Brain pericyte (primary cell): ENCODE data around the gene GCNT1.
"Not testable (repeated sequence)": the region's sequence is repeated elsewhere in the genome, so short reads cannot be mapped to it uniquely, and the experiment has no call there.

Experiments used
- DNase-seq: peaks from one replicate; pipeline ENCODE4 v3.0.0-alpha.2; 2012; ENCODE audit warnings: low read depth, low spot score

The GCNT1 gene

DNA sequence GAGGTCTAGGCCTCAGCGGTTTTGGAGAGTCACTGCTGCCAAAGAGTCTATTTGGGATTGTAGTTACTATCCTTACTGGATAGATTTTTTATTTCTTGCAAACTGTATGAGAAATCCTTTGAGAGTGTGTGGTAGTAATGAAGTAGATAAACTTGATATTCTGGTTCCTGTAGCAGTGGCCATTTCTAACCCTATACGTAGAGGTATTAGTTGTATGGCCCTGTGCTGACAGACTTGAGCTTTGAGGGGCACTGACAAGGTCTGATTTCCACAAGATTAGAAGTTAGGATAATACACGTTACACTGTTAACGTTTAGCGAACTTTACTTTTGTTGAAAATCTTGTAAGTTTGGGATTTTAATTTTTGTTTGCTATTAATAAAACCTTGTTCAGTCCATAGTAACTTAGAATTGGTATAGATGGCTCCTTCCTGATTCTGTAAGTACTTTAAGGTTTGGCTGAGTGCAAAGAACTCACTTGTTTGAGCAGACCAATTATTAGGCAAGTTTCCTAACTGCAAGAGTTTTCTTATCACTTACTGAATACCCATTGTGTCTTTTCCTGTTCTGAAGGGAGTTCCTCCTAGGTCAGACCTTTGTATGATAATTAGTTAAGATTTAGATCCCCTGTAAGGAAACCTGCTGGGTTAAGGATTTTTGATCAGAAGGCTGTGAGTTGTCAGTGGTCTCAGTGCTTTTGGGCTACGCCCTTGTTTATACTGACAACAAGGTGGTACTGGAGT lies 31.4 kb downstream of the GCNT1 start:
- DNase-seq: no peak

DNA sequence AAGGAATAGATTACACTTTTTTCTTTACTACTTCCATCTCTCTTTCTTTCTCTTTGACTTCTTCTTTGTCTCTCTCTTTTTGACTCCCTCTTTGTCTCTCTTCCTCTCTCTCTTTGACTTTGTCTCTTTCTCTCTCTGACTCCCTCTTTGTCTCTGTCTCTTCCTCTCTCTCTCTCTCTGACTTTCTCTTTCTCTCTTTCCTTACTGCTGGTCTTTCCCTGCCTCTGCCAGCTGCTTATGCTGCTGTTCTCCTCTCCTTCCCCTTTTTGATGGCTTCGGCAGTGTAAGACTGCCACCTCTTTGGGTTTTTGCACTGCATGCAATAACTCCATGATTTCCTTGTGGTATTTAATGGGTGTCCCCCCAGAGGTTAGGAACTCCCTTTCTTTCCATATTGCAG lies 32.1 kb downstream of the GCNT1 start:
- not testable (repeated sequence) for DNase-seq

DNA sequence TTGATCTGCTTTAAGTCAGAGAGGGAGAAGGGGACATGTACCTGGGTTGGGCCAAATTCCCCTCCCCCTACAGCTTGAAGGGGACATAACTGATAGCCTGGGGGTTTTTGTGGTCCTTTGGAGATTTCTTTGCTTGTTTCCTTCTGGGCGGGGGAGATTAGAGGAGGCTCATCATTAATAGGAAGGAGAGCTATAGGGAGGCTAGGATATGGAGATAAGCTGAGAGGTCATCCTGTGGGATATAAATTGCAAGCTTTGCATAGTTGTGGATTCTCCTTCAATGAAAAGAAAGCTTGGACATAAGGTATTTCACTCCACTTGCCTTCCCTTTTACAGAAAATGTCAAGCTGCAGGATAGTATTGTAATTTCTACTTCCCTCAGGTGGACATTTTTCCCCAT lies 34.5 kb downstream of the GCNT1 start:
- not testable (repeated sequence) for DNase-seq

DNA sequence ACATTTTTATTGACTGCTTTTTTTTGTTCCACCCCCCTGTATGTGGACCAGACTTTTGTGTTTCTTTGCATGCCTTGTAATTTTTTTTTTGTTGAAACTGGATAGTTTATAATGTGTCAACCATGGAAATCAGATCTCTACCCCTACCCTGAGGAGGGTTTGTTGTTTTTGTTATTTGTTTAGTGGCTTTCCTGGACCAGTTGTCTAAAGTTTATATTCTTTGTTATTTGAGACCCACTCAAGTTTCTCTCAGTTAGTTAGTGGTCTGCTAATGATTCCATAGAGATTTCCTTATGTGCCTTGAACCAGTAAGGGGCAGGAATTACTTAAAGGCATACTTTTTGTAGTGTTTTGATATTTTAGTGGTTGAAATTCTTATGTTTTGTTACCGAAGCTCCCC lies 41.1 kb downstream of the GCNT1 start:
- no peak for DNase-seq

DNA sequence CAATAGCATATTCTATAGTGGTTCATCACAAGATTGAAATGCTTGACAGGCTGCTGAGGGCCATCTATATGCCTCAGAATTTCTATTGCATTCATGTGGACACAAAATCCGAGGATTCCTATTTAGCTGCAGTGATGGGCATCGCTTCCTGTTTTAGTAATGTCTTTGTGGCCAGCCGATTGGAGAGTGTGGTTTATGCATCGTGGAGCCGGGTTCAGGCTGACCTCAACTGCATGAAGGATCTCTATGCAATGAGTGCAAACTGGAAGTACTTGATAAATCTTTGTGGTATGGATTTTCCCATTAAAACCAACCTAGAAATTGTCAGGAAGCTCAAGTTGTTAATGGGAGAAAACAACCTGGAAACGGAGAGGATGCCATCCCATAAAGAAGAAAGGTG lies 43.8 kb downstream of the GCNT1 start:
- no peak for DNase-seq

DNA sequence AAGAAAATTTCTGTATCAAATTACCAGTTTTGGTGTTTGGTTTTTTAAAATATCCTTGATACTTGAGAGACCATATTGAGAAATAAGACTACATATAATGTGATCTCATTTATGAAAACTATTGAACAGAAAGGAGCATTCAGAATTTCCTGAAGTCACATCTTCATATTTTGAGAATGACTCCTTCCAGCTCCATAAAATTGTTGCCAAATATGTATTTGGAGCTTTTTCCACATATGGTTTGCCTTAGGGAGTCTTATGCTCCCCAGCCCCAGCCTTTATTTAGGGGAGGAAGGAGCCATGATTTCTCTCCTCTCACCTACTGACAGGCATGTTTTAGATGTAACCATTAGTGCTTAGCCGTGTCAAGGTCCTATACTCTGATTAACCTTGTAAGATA lies 51.1 kb downstream of the GCNT1 start:
- DNase-seq: no peak

DNA sequence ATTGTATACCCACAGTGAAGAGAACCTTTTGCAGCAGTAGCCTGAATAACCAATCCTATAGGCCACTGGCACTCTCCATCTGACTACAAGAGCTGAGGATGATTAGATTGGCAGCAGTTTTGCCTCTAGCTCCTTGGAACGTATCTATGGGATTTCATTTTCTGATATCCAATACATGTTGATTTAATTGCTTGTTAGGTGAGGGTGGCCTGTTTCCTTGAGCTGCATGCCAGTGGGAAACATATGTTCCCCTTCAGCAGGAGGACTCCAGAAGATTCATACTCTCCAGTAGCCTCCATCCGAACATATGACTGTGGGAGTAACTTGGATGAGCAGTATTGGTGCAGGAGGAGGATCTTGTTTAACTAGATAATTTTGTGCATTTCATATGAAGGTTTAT lies 51.5 kb downstream of the GCNT1 start:
- DNase-seq: no peak

DNA sequence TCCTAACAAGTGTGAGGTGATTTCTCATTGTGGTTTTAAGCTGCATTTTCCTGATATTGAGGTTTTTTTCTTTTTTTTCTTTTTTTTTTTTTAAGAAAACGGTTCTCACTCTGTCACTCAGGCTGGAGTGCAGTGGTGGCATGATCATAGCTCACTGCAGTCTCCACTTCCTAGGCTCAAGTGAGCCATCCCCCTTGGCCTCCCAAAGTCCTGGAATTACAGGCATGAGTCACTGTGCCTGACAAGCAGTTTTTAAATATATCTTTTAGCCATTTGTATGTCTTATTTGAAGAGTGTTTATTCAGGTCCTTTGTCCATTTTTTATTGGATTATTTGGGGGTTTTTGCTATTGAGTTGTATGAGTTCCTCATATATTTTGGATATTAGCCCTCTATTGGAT lies 53.8 kb downstream of the GCNT1 start:
- no peak for DNase-seq

DNA sequence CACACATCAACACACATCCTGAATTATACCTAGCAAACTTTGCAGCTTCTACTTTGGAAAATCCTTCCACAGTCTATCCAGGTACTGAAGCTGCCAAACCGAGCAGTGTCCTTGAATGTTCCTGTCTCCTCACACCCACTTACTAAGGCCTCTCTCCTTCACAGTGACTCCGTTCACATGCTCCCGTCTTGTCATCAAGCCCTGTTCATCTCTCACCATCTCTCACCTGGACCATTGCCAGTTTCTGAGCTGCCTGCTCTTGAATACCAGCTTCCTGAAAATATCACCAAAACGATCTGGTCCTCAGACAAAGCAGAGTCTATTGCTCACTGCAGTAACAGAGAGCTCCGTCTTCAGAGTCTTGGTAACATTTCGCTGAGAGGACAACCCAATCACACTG lies 57.4 kb downstream of the GCNT1 start:
- no peak for DNase-seq

DNA sequence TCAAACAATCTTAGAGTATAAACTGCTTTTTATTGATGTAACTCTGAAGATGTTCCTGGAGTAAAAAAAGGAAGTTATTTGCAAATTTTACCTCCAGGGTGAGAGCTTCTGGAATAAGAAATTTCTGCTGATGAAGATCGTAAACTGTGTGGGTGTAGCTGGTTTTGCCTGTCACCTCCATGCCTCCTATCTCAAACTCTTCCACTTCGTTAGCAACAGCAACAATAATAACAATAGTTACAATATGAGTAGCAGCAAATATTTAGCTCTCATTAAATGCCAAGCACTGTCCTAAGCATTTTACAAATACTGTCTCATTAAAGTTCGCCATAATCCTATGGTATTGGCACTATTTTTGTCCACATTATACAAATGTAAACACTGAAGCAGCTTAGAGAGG lies 57.9 kb downstream of the GCNT1 start:
- DNase-seq: no peak

DNA sequence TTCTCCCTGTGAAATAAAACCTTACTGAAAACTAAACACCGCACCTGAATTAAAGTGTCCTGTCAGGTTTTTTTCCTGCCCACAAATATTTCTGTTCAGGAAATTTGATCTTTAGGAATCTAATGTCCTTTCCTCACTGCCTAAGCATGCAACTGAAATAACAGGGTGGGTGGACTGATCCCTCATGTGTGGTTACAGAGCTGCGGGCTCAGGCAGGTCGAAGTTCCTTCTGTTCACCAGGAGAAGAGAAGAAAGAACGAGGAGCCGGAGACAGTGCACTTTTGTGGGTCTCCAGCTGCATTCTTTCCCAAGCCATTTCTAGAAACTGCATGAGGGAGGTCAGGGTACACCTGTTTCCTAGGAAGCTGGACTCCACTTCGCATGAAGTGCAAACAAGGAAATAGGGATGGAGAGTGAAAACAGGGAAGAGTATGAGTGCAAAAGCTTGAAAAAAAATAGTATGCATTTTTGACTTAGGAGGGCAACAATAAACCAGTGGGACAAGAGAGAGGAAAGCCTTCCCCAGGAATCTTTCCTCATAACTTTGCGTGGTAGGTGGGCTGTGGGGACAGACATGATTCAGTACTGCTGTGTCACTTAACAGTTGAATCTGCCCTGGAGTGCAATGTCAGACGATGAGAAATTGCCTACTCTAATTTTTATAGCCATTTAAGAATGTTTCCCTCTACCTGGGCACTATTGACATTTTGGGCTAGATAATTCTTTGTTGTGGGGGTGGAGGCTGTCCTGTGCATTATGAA lies 60.3 kb downstream of the GCNT1 start:
- no peak for DNase-seq

DNA sequence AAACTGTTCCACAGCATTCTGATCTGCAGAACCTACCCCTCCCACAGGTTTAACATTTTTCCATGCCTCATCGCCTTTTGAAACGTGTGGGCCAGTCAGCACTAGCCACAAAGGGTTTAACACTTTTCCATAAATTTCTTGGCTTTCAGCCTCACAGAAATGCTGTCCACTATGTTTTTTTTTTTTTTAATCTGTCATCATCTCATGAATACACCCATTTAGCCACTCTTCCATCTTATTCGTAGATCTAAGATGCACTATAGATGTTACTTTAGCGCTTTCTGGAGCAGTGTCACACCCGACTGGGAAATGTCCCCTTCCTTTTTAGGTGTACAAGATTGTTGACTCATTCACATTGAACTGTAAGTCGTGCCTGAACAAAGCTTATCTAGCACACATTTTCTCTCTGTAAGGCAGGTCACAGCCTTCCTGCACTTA lies 62.3 kb downstream of the GCNT1 start:
- DNase-seq: no peak

DNA sequence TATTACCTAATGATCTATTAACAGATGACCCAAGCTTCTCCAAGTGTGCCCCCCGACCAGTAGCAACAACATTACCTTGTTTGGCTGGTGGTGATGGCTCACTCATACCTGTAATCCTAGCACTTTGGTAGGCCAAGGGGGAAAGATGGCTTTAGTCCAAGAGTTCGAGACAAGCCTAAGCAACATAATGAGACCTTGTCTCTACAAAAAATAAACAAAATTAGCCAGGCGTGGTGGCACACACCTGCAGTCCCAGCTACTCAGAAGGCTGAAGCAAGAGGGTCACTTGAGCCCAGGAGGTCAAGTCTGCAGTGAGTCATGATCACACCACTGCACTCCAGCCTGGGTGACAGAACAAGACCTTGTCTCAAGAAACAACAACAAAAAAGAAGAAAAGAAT lies 62.9 kb downstream of the GCNT1 start:
- DNase-seq: no peak

DNA sequence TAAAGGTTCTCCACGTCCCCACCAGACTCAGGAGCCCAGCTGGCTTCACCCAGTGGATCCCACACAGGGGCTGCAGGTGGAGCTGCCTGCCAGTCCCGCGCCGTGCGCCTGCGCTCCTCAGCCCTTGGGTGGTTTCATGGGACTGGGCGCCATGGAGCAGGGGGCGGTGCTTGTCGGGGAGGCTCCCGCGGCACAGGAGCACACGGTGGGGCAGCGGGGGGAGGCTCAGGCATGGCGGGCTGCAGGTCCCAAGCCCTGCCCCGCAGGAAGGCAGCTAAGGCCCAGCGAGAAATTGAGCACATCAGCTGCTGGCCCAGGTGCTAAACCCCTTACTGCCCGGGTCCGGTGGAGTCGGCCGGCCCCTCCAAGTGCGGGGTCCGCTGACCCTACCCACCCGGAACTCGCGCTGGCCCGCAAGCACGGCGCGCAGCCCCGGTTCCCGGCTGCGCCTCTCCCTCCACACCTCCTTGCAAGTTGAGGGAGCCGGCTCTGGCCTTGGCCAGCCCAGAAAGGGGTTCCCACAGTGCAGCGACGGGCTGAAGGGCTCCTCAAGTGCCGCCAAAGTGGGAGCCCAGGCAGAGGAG lies 64.7 kb downstream of the GCNT1 start:
- not testable (repeated sequence) for DNase-seq

DNA sequence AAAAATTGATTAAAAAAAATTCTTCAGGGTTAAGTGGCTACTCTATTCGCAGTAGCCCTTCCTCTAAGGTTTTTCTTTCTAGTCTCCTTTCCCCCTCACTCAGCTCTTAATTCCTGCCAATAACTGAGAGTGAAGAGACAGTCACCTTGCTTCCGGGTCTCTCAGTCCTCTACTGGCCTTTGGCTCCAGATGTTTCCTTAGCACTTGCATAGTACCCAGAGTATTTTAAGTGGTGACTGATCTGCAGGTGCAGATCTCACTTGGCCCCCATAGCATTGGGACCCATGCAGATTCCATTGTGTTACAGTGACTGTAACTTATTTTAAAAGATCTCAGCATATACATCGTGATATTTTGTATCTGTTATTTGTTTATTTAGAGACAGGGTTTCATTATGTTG lies 66.2 kb downstream of the GCNT1 start:
- DNase-seq: no peak

DNA sequence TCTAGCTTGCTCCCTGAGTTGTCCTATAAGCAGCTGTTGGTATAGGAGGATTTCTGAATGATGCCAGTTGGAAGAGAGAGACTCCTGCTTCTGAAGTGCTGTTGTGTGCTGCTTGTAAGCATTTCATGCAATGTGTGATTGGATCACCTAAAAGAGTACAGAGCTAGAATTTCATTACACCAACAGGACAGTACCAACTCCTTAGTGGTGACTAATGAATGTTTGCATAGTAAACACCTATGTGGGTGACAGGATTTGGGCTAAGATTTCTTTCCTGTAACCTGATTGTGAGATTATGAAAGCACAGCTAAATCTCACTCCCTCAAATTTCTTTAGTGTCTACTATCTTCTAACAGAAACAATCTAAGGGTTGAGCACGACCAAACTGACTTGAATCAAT lies 67.0 kb downstream of the GCNT1 start:
- DNase-seq: no peak

DNA sequence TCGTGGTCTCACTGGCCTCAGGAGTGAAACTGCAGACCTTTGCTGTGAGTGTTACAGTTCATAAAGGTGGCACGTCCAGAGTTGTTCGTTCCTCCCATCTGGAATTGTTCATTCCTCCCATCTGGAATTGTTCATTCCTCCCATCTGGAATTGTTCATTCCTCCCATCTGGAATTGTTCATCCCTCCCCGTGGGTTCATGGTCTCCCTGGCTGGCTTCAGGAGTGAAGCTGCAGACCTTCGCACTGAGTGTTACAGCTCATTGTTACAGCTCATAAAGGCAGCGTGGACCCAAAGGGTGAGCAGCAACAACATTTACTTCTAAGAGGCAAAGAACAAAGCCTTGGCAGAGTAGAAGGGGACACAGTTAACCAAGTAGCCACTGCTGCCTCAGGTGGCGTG lies 69.1 kb downstream of the GCNT1 start:
- no peak for DNase-seq

DNA sequence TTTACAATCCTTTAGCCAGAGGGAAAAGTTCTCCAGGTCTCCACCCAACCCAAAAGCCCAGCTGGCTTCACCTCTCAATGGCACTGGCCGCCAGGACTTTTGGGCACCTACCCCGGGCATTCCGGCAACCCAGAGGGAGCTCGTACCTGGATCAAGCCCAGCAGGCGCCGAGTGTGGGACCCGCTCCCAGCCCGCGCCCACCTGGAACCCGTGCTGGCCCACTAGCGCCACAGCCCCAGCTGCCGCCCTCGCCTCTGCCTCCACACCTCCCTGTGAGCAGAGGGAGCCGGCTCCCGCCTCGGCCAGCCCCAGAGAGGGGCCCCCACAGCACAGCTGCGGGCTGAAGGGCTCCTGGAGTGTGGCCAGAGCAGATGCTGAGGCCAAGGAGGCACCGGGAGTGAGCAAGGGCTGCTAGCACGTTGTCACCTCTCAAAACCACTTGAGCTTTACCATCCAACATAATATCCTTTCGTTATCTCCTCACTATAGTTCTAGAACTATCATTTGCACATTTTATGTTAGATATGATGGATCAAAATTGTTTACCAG lies 69.7 kb downstream of the GCNT1 start:
- no peak for DNase-seq

DNA sequence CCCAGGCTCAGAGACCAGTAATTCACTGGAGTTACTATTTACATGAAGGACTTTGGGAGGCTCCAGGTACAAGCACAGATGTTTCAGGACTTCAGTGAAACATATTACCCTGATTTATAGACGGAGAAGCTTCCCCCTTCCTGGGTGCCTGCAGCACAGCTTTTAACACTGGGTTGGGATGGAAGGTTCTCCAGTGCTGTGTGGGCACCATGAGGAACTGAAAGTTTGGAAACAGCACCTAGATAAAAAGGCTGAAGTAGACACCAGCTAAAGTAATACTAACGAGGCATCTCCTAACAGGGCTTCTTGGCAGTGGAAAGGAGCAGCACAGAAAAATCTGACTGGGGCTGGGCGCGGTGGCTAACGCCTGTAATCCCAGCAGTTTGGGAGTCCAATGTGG lies 70.7 kb downstream of the GCNT1 start:
- DNase-seq: no peak

DNA sequence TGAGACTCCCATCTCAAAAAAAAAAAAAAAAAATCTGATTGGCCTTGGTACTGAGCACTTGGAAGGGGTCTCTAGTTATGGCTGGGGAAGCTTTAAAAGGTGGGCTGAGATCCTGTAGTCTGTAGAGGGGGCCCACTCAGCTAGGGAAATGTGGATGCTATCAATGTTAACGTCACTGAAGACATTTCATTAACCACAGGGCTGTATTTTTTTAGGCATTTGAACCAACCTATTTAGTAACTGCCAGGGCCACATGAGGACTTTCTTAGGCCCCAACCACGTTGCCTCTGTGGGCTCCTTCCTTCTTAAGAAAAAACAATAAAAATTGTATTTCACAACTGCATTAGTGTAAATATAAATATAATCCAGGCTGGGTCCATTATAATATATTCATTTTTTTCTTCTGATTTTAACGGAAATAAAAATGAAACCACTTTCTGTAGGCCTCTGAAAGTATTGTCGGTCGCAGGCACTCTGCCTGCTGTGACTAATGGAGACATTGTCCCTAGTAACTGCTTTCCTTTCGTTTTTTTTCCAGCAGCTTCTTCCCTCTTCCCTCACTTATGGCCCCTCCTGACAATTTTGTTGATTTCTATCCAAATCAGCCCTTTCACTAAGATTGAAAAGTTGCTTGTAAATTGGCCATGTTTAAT lies 71.6 kb downstream of the GCNT1 start:
- DNase-seq: no peak

DNA sequence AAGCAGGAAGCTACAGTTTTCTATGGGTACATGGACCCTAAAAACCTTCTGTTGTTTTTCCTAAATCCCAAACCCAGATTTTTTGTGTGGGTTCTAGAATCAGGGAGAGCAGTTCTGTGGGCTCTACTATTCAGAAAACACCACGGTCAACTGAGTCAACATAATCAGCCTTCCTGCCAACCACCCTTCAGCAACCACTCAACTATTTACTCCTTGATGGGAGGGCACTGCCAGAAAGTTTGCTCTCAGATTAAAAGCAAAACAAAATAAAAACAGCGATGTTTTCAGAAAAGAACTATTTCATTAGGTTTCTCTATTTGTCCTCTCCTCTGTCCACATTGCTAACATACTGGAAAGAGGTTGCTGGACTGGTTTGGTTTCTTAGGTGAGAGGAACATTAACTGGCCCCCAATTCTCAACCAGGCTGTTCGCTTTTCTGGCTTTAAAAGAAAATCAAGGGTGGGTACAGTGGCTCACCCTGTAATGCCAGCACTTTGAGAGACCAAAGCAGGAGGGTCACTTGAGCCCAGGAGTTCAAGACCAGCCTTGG lies 72.3 kb downstream of the GCNT1 start:
- DNase-seq: no peak

DNA sequence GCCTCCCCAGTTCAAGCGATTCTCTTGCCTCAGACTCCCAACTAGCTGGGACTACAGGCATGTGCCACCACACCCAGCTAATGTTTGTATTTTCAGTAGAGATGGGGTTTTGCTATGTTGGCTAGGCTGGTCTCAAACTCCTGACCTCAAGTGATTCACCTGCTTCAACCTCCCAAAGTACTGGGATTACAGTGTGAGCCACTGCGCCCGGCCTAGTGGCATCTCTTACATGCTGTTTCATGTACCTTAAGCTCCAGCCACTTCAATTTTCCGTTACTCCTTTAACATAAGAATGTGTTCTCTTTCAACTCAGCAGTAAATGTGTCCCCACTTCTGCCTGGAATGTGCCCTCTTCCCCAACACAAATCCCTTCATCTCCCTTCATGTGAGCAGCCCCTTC lies 73.9 kb downstream of the GCNT1 start:
- not testable (repeated sequence) for DNase-seq
